ENCODE results near the gene ING5.

ING5 gene

DNA sequence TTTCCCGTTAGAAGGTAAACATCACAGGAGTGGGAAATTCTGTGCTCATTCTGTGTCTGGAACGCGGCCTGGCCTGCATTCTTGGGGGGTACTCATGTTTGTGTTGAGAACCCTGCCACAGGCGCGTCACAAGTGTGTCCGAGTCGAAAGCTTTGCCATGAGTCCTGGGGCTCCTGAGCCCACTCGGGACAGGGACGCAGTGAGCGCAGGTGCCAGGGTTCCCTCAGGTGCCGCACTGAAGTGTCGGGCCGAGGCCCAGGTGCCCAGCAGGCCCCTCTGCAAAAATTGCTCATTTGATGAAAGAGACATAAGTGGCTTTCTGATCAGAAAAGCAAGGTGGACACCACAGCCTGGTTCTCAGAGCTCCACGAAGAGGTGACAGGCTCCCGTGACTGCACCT is 37.3 kb downstream of the ING5 start:
- H3K27me3 ChIP-seq (ENCODE audit: insufficient read depth, low read length, poor library complexity): no peaks in the 10 kb centered on the region
- H3K9ac ChIP-seq (ENCODE audit: low read depth, low read length): no peak overlapping the region
- no peak overlapping the region for H3K27ac ChIP-seq (ENCODE audit: low read length)
- H3K36me3 ChIP-seq (ENCODE audit: insufficient read depth, low read length): peaks cover 40% of the 10 kb centered on the region
- DNase-seq: no peak
- H3K4me3 ChIP-seq (ENCODE audit: low read depth in 1 of 2, low read length in 2 of 2): no peak overlapping the region
- H3K9me3 ChIP-seq (ENCODE audit: insufficient read depth, low read length, severe bottlenecking): no peaks in the 10 kb centered on the region
- H3K79me2 ChIP-seq (ENCODE audit: insufficient read depth, low read length): peaks cover 24% of the 10 kb centered on the region
- ATAC-seq (ENCODE audit: insufficient read depth, low read depth): no peak
- no peak overlapping the region for H3K4me2 ChIP-seq (ENCODE audit: insufficient read depth, low read length)
- TF ChIP-seq CTCF (IDR thresholded peaks at IDR 0.05; ENCODE audit: borderline replicate concordance, extremely low read depth, low read length, poor library complexity, severe bottlenecking) (no peak), EZH2 (IDR thresholded peaks at IDR 0.05; ENCODE audit: borderline replicate concordance, low read depth, low read length, severe bottlenecking) (no peak)
- peaks cover 30% of the 10 kb centered on the region; the same call in 1 of the 2 replicates for H4K20me1 ChIP-seq (ENCODE audit: insufficient read depth, low read length)
- H3K4me1 ChIP-seq (ENCODE audit: insufficient read depth, low read length): peaks cover 10% of the 10 kb centered on the region
- H2AFZ ChIP-seq (ENCODE audit: low read depth, low read length): no peak overlapping the region

DNA sequence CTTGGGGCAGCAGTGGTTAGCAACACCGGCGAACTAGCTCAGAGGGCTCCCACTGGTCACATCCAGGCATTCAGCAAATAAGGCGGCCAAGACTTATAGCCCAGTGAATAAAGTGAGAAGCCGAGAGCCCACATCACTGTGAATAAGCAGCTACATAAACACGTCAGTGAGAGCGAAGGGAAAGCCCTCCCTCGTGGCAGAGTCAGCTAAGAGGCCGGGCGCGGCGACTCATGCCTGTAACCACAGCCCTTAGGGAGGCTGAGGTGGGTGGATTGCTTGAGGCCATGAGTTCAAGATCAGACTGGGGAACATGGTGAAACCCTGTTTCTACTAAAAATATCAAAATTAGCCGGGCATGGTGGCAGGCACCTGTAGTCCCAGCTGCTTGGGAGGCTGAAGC is 37.8 kb downstream of the ING5 start:
- peaks cover 9% of the 10 kb centered on the region for H3K4me1 ChIP-seq (ENCODE audit: insufficient read depth, low read length)
- DNase-seq (no peak), ATAC-seq (ENCODE audit: insufficient read depth, low read depth) (no peak)
- no peak overlapping the region for H2AFZ ChIP-seq (ENCODE audit: low read depth, low read length)
- no peak overlapping the region for H3K9ac ChIP-seq (ENCODE audit: low read depth, low read length)
- peaks cover 23% of the 10 kb centered on the region for H3K79me2 ChIP-seq (ENCODE audit: insufficient read depth, low read length)
- no peaks in the 10 kb centered on the region for H3K27me3 ChIP-seq (ENCODE audit: insufficient read depth, low read length, poor library complexity)
- no peaks in the 10 kb centered on the region for H3K9me3 ChIP-seq (ENCODE audit: insufficient read depth, low read length, severe bottlenecking)
- peaks cover 44% of the 10 kb centered on the region for H3K36me3 ChIP-seq (ENCODE audit: insufficient read depth, low read length)
- no peak overlapping the region for H3K4me2 ChIP-seq (ENCODE audit: insufficient read depth, low read length)
- TF ChIP-seq CTCF (IDR thresholded peaks at IDR 0.05; ENCODE audit: borderline replicate concordance, extremely low read depth, low read length, poor library complexity, severe bottlenecking) (no peak), EZH2 (IDR thresholded peaks at IDR 0.05; ENCODE audit: borderline replicate concordance, low read depth, low read length, severe bottlenecking) (no peak)
- peaks cover 30% of the 10 kb centered on the region; the same call in 1 of the 2 replicates for H4K20me1 ChIP-seq (ENCODE audit: insufficient read depth, low read length)
- H3K4me3 ChIP-seq (ENCODE audit: low read depth in 1 of 2, low read length in 2 of 2): no peak overlapping the region
- no peak overlapping the region for H3K27ac ChIP-seq (ENCODE audit: low read length)

DNA sequence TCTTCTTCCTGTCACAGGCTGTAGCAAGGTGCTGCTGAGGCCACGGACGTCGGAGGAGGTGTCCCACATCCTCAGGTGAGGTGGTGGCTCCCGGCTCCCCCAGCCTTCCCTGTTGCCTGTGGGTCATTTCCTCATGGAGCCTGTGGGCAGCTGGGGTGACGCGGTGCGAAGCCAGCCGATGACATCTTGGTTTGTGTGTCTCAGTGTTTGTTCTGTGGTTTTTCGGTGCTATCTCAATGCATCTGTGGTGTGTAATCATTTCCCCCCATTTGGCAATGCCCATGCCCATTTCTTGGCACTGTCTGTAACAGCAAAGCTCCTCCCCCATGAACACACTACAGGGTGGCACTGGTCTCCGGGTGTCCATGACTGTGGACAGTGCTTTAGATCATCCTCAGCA is 39.2 kb downstream of the ING5 start:
- Histone ChIP-seq H3K27me3 (ENCODE audit: insufficient read depth, low read length, poor library complexity) (no peaks in the 10 kb centered on the region), H3K36me3 (ENCODE audit: insufficient read depth, low read length) (peaks cover 55% of the 10 kb centered on the region), H3K27ac (ENCODE audit: low read length) (no peak overlapping the region), H3K9me3 (ENCODE audit: insufficient read depth, low read length, severe bottlenecking) (no peaks in the 10 kb centered on the region), H3K79me2 (ENCODE audit: insufficient read depth, low read length) (peaks cover 11% of the 10 kb centered on the region; the same call in 1 of the 2 replicates), H2AFZ (ENCODE audit: low read depth, low read length) (no peak overlapping the region), H3K4me2 (ENCODE audit: insufficient read depth, low read length) (no peak overlapping the region), H3K9ac (ENCODE audit: low read depth, low read length) (no peak overlapping the region), H3K4me1 (ENCODE audit: insufficient read depth, low read length) (no peaks in the 10 kb centered on the region), H4K20me1 (ENCODE audit: insufficient read depth, low read length) (peaks cover 30% of the 10 kb centered on the region; the same call in 1 of the 2 replicates), H3K4me3 (ENCODE audit: low read depth in 1 of 2, low read length in 2 of 2) (no peak overlapping the region)
- TF ChIP-seq CTCF (IDR thresholded peaks at IDR 0.05; ENCODE audit: borderline replicate concordance, extremely low read depth, low read length, poor library complexity, severe bottlenecking) (no peak), EZH2 (IDR thresholded peaks at IDR 0.05; ENCODE audit: borderline replicate concordance, low read depth, low read length, severe bottlenecking) (no peak)
- DNase-seq (no peak), ATAC-seq (ENCODE audit: insufficient read depth, low read depth) (peak; percentile 45; the same call in 1 of the 3 replicates)
